HepG2 (cell line): ENCODE results near the gene CCND2. TPM values are rescaled to one million over a fixed set of nuclear protein-coding genes. Genes with fewer than 3 reads are reported as not detected.

Experiments used
- ATAC-seq: fragments of 200-7000 bp; cut with Tn5 transposase; 3 replicates; pipeline ENCODE4 v1.9.1; 2020; ENCODE audit warnings: mild to moderate bottlenecking, moderate library complexity
- BruUV-seq: library from RNA; stranded (reverse); fragments of 400-500 nt; replicated peaks from 2 replicates; lab custom pipeline; 2021; lab: Mats Ljungman, UMichigan
- CTCF ChIA-PET: fragments of 300-600 bp; formaldehyde crosslinking; extraction: SDS; loops from one replicate; lab custom pipeline; 2021; ENCODE audit warnings: low total read pairs, inconsistent platforms, low intra/inter-chr PET ratio; lab: Yijun Ruan, JAX
- POLR2A ChIA-PET: fragments of 350-600 bp; sonication (Branson Sonifier 250); formaldehyde crosslinking; loops from one replicate; lab custom pipeline; 2020; ENCODE audit warnings: antibody characterized with exemption, inconsistent platforms; lab: Yijun Ruan, JAX
- DNase-seq: peaks from one replicate; pipeline ENCODE4 v3.0.0-alpha.2; 2015; ENCODE audit warnings: low spot score
- FAIRE-seq: peaks from 3 replicates; lab custom pipeline; 2011; peaks lifted over from hg19 to GRCh38; lab: Jason Lieb, UNC
- H2AFZ ChIP-seq: one replicate; pipeline ENCODE4 v1.6.1; 2011; ENCODE audit warnings: low read length, inconsistent platforms
- H3K27ac ChIP-seq: fragments of 300-600 bp; 3 replicates; pipeline ENCODE4 v1.8.0; 2011; ENCODE audit warnings: mixed run types, mild to moderate bottlenecking, mixed read lengths, low read length, inconsistent platforms; ENCODE audit not compliant: insufficient read depth; ENCODE audit errors: extremely low read length
- H3K27me3 ChIP-seq, 2 experiments: fragments of 200-600 bp in 1 of 2; 2 replicates in 1 of 2; 3 replicates in 1 of 2; pipeline versions ENCODE4 v1.6.0 to v1.8.0; 2011; ENCODE audit warnings: low read length in 2 of 2, mild to moderate bottlenecking in 2 of 2, moderate library complexity in 2 of 2, inconsistent platforms in 1 of 2; ENCODE audit not compliant: insufficient read depth in 2 of 2, control insufficient read depth in 1 of 2
- H3K36me3 ChIP-seq, 2 experiments: fragments of 200-600 bp in 1 of 2; replicated peaks in 1 of 2; 2 replicates in 1 of 2; 3 replicates in 1 of 2; pipeline versions ENCODE4 v1.5.1 to v1.8.0; 2011; ENCODE audit warnings: low read length in 2 of 2, inconsistent platforms in 1 of 2; ENCODE audit not compliant: insufficient read depth in 2 of 2, control insufficient read depth in 1 of 2
- H3K4me1 ChIP-seq: 2 replicates; pipeline ENCODE4 v1.5.1; 2012; ENCODE audit warnings: low read length, inconsistent platforms; ENCODE audit not compliant: insufficient read depth
- H3K4me2 ChIP-seq: 2 replicates; pipeline ENCODE4 v1.6.0; 2011; ENCODE audit warnings: low read depth, low read length, inconsistent platforms
- H3K4me3 ChIP-seq, 3 experiments: fragments of 200-600 bp in 1 of 3; sonication (generic), shearing (Covaris generic) in 1 of 3; replicated peaks in 1 of 3; 2 replicates each; pipeline ENCODE4 v1.5.1; 2011 to 2016; ENCODE audit warnings: low read length in 3 of 3, inconsistent platforms in 2 of 3, low read depth in 2 of 3, mild to moderate bottlenecking in 2 of 3, control low read depth in 1 of 3, mixed read lengths in 1 of 3; ENCODE audit not compliant: insufficient read depth in 1 of 3
- H3K79me2 ChIP-seq: one replicate; pipeline ENCODE4 v1.6.1; 2011; ENCODE audit warnings: low read length, inconsistent platforms; ENCODE audit not compliant: insufficient read depth
- H3K9ac ChIP-seq: 2 replicates; pipeline ENCODE4 v1.6.0; 2011; ENCODE audit warnings: mild to moderate bottlenecking, low read depth, low read length, inconsistent platforms; ENCODE audit not compliant: insufficient read depth
- H3K9me3 ChIP-seq: 2 replicates; pipeline ENCODE4 v1.5.1; 2012; ENCODE audit warnings: mild to moderate bottlenecking, low read length
- H4K20me1 ChIP-seq: 2 replicates; pipeline ENCODE4 v1.6.0; 2011; ENCODE audit warnings: inconsistent platforms, mild to moderate bottlenecking, low read length, moderate library complexity; ENCODE audit not compliant: insufficient read depth
- ATM ChIP-seq: fragments of 450-650 bp; IDR thresholded peaks from 2 replicates; pipeline ENCODE4 v1.7.1; 2017; ENCODE audit warnings: mild to moderate bottlenecking, borderline replicate concordance
- BRD4 ChIP-seq: sonication (generic); formaldehyde crosslinking; IDR thresholded peaks from 2 replicates; pipeline ENCODE4 v1.4.0; 2020; ENCODE audit warnings: missing genetic modification reagents
- POGK ChIP-seq: sonication (generic); formaldehyde crosslinking; conservative IDR thresholded peaks from 2 replicates; pipeline ENCODE4 v1.8.0; 2022; ENCODE audit warnings: mild to moderate bottlenecking, moderate library complexity, missing genetic modification reagents
- POLR2A ChIP-seq, 2 experiments: IDR thresholded peaks; 2 replicates each; pipeline ENCODE4 v1.6.1; 2011; ENCODE audit warnings: low read depth in 2 of 2, low read length in 2 of 2, mild to moderate bottlenecking in 1 of 2, moderate library complexity in 1 of 2; ENCODE audit not compliant: insufficient read depth in 1 of 2
- RERE ChIP-seq: IDR thresholded peaks from 2 replicates; pipeline ENCODE4 v1.6.1; 2016; ENCODE audit warnings: low read depth, missing genetic modification reagents, missing compliant biosample characterization
- ZNF101 ChIP-seq: sonication (generic); formaldehyde crosslinking; IDR thresholded peaks from 2 replicates; pipeline ENCODE4 v1.4.0; 2020; ENCODE audit warnings: mild to moderate bottlenecking, low read depth, missing genetic modification reagents, borderline replicate concordance
- ZNF24 ChIP-seq: fragments of 450-650 bp; IDR thresholded peaks from 2 replicates; pipeline ENCODE4 v1.6.1; 2017; ENCODE audit warnings: antibody characterized with exemption, mild to moderate bottlenecking
- WGBS: methylation state at CpG from one replicate; pipeline ENCODE4 v1.1.6; 2017; ENCODE audit warnings: low lambda C conversion rate; 5-methylcytosine and 5-hydroxymethylcytosine counted together
- in situ Hi-C: cut with HindIII; loops from 2 replicates; pipeline ENCODE4 v1.10.0; 2017; ENCODE audit warnings: low pct_unique_long_range_greater_than_20kb; ENCODE audit not compliant: extremely low pct_ligation_motif_present
- intact Hi-C: fragments of 100-400 bp; cut with micrococcal nuclease; formaldehyde crosslinking; loops from one replicate; pipeline ENCODE4 v1.10.0; 2022; ENCODE audit not compliant: unreplicated experiment
- polyA plus RNA-seq, 8 experiments: library from polyadenylated mRNA; depleted of rRNA in 3 of 8; stranded (reverse) in 7 of 8; unstranded in 1 of 8; fragments of >200 nt; fragmentation: Illumina TruSeq in 4 of 8; extraction: Trizol in 4 of 8; gene quantifications; 2 replicates each; pipeline versions ENCODE4 v1.2.1 to v1.2.3, GENCODE V29; 2011 to 2016; ENCODE audit warnings: low read depth in 4 of 8, missing spikeins in 1 of 8, mixed read lengths in 1 of 8; ENCODE audit not compliant: insufficient read depth in 1 of 8
- total RNA-seq, 5 experiments: library from RNA; depleted of rRNA; stranded (reverse); fragments of >200 nt; fragmentation: Illumina TruSeq; extraction: Trizol; gene quantifications; 2 replicates each; pipeline ENCODE4 v1.2.3, GENCODE V29; 2016; ENCODE audit warnings: low read depth in 1 of 5
- TF ChIP-seq, protein P1 (sequence below): sonication (generic); formaldehyde crosslinking; IDR thresholded peaks from 2 replicates; pipeline ENCODE4 v1.5.0; 2020; ENCODE audit warnings: missing genetic modification reagents
- TF ChIP-seq, protein P2 (sequence below): sonication (generic); formaldehyde crosslinking; IDR thresholded peaks from 2 replicates; pipeline ENCODE4 v1.5.0; 2020; ENCODE audit warnings: mild to moderate bottlenecking, missing genetic modification reagents

CCND2 gene
- total and polyA plus RNA-seq, 2 of the 13 experiments (the other 11 are each of a cell fraction or from before 2014, with no cell fraction given) = 0.61 to 1.4 TPM

DNA sequence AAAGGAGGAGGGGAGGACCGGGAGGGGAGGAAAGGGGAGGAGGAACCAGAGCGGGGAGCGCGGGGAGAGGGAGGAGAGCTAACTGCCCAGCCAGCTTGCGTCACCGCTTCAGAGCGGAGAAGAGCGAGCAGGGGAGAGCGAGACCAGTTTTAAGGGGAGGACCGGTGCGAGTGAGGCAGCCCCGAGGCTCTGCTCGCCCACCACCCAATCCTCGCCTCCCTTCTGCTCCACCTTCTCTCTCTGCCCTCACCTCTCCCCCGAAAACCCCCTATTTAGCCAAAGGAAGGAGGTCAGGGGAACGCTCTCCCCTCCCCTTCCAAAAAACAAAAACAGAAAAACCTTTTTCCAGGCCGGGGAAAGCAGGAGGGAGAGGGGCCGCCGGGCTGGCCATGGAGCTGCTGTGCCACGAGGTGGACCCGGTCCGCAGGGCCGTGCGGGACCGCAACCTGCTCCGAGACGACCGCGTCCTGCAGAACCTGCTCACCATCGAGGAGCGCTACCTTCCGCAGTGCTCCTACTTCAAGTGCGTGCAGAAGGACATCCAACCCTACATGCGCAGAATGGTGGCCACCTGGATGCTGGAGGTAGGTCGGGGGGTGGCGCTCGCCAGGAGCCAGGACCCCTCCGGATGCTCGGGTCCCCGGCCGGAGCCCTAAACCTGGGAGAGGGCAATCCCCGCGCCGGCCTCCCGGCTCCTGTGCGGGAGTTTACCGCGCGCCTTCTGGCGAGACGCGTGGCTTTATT lies at the start of gene CCND2 (continued):
- no peak for TF ChIP-seq POGK (CRISPR knock-in tag)
- TF ChIP-seq, protein P1, sequence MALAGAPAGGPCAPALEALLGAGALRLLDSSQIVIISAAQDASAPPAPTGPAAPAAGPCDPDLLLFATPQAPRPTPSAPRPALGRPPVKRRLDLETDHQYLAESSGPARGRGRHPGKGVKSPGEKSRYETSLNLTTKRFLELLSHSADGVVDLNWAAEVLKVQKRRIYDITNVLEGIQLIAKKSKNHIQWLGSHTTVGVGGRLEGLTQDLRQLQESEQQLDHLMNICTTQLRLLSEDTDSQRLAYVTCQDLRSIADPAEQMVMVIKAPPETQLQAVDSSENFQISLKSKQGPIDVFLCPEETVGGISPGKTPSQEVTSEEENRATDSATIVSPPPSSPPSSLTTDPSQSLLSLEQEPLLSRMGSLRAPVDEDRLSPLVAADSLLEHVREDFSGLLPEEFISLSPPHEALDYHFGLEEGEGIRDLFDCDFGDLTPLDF (CRISPR knock-in tag) = no peak

GRCh38 chr12:4224206-4224889 lies 49.2 kb upstream of the CCND2 start:
- intact Hi-C loops (no loop called here), in situ Hi-C loops (no loop called here)
- H3K9ac ChIP-seq = no peak overlapping the region
- POLR2A ChIA-PET = no interaction called here
- CTCF ChIA-PET = no interaction called here
- FAIRE-seq (no peak), DNase-seq (no peak), ATAC-seq (no peak)
- no TSS peak for BruUV-seq
- H3K27ac ChIP-seq = no peak overlapping the region
- no peak overlapping the region for H3K4me2 ChIP-seq
- no peaks in the 10 kb centered on the region for H3K9me3 ChIP-seq
- no peaks in the 10 kb centered on the region for H3K4me1 ChIP-seq
- no peaks in the 10 kb centered on the region for H4K20me1 ChIP-seq
- H2AFZ ChIP-seq = no peak overlapping the region
- H3K79me2 ChIP-seq = no peaks in the 10 kb centered on the region
- H3K36me3 ChIP-seq = no peaks in the 10 kb centered on the region
- no peak overlapping the region for H3K4me3 ChIP-seq
- 6% methylated on average over 10 of the region's 15 CpGs for WGBS
- H3K27me3 ChIP-seq = peaks cover 0 to 43% of the 10 kb centered on the region in 2 experiments; a peak in 2 of 5 replicates
- TF ChIP-seq ZNF101 (CRISPR knock-in tag) = no peak
- TF ChIP-seq, protein P2, sequence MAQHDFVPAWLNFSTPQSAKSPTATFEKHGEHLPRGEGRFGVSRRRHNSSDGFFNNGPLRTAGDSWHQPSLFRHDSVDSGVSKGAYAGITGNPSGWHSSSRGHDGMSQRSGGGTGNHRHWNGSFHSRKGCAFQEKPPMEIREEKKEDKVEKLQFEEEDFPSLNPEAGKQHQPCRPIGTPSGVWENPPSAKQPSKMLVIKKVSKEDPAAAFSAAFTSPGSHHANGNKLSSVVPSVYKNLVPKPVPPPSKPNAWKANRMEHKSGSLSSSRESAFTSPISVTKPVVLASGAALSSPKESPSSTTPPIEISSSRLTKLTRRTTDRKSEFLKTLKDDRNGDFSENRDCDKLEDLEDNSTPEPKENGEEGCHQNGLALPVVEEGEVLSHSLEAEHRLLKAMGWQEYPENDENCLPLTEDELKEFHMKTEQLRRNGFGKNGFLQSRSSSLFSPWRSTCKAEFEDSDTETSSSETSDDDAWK (CRISPR knock-in tag) = no peak
- TF ChIP-seq RERE = no peak
- no peak for TF ChIP-seq BRD4
- TF ChIP-seq POLR2A (IDR thresholded peaks at IDR 0.05; ENCODE audit: insufficient read depth in 1 of 2, low read depth in 2 of 2, low read length in 2 of 2) = no peak
- TF ChIP-seq ZNF24 = no peak
- TF ChIP-seq ATM = no peak
